ENCODE measurements around the gene MERTK. TPM values are rescaled to one million over a fixed set of nuclear protein-coding genes. Genes with fewer than 3 reads are reported as not detected.

The MERTK gene
- total and polyA plus RNA-seq, 2 of the 8 experiments (the other 6 are each of a cell fraction or from before 2014, with no cell fraction given) = 6.5 to 7.0 TPM

GRCh38 chr2:112020561-112020960 is 122.2 kb downstream of the MERTK start (continued):
- no peak for TF ChIP-seq EP300 (IDR thresholded peaks at IDR 0.05; ENCODE audit: borderline replicate concordance in 1 of 2, low read depth in 2 of 2, low read length in 2 of 2)
- TF ChIP-seq RAD21 (IDR thresholded peaks at IDR 0.05 in 1 of 2, conservative IDR thresholded peaks at IDR 0.05 in 1 of 2; ENCODE audit: low read depth in 2 of 2, low read length in 2 of 2) = peak; percentile 33 to 52
- no peak for TF ChIP-seq CTBP2 (IDR thresholded peaks at IDR 0.05; ENCODE audit: borderline replicate concordance, insufficient read depth, insufficient read length, low read length)
- TF ChIP-seq CBX8 (IDR thresholded peaks at IDR 0.05; ENCODE audit: borderline replicate concordance, low read depth, low read length) = no peak

Measured in H1 (cell line).